A673 (cell line): ENCODE results near the gene TRPC1.

ENCODE experiments used
- CTCF ChIP-seq: fragments of 300-800, 200-600 bp; sonication (generic); conservative IDR thresholded peaks from 2 replicates; pipeline ENCODE4 v1.5.1; 2017; ENCODE audit warnings: low read depth, mild to moderate bottlenecking, antibody characterized with exemption, low read length, moderate library complexity, mixed read lengths
- EZH2 ChIP-seq: fragments of 200-600 bp; sonication (generic); IDR thresholded peaks from 2 replicates; pipeline ENCODE4 v1.6.1; 2017; ENCODE audit warnings: borderline replicate concordance, low read depth, mild to moderate bottlenecking, mixed read lengths, antibody characterized with exemption, low read length; ENCODE audit not compliant: poor library complexity, severe bottlenecking

DNA sequence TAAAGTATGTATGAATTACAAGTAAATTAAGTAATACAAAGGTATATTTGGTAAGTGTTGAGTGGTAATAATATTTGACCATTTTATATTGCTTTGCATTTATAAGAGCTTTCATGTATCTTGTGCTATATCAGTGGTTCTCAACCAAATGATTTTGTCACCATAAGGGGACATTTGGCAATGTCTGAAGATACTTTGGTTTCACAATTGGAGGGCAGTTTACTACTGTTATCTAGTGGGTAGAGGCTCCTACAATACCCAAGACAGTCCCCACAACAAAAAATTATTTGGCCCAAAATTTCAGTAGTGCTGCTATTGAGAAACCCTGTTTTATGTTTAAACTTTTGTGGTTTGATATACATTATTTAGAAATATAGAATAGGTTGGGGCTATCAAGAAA is 14.6 kb downstream of the TRPC1 start:
- TF ChIP-seq EZH2 = no peak
- no peak for TF ChIP-seq CTCF
